AG09319 (cell line): ENCODE results near the gene TSPAN33.
A peak's percentile ranks its signal among the peaks of the same experiment; 100 is the strongest.

Experiments
- DNase-seq: peaks from one replicate; pipeline ENCODE4 v3.0.0-alpha.2; 2010; ENCODE audit warnings: low read depth; ENCODE audit errors: extremely low read depth
- TF ChIP-seq, protein P1 (sequence below): IDR thresholded peaks from 2 replicates; pipeline ENCODE4 v1.5.1; 2011; ENCODE audit warnings: low read depth, mild to moderate bottlenecking, inconsistent platforms, low read length, moderate library complexity

Gene TSPAN33

DNA sequence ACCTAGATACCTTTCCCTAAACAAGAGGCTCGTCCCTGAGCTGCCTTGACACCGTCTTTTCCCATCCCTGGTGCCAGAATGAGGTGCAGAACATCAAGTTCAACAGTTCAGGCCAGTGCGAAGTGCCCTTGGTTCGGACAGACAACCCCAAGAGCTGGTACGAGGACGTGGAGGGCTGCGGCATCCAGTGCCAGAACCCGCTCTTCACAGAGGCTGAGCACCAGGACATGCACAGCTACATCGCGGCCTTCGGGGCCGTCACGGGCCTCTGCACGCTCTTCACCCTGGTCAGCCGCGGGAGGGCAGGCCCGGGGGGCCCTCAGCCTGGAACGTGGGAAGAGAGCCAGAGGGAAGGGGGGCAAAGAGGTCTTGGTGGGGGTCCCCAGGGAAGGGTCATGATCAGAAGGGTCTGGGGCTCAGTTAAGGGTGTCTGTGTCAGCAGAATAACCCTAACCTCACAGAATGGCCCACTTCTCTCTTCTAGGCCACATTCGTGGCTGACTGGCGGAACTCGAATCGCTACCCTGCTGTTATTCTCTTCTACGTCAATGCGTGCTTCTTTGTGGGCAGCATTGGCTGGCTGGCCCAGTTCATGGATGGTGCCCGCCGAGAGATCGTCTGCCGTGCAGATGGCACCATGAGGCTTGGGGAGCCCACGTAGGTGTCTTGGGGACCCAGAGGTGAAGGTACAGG, 60.8 kb downstream of the TSPAN33 start:
- TF ChIP-seq, protein P1, sequence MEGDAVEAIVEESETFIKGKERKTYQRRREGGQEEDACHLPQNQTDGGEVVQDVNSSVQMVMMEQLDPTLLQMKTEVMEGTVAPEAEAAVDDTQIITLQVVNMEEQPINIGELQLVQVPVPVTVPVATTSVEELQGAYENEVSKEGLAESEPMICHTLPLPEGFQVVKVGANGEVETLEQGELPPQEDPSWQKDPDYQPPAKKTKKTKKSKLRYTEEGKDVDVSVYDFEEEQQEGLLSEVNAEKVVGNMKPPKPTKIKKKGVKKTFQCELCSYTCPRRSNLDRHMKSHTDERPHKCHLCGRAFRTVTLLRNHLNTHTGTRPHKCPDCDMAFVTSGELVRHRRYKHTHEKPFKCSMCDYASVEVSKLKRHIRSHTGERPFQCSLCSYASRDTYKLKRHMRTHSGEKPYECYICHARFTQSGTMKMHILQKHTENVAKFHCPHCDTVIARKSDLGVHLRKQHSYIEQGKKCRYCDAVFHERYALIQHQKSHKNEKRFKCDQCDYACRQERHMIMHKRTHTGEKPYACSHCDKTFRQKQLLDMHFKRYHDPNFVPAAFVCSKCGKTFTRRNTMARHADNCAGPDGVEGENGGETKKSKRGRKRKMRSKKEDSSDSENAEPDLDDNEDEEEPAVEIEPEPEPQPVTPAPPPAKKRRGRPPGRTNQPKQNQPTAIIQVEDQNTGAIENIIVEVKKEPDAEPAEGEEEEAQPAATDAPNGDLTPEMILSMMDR: no peak
- no peak for DNase-seq

DNA sequence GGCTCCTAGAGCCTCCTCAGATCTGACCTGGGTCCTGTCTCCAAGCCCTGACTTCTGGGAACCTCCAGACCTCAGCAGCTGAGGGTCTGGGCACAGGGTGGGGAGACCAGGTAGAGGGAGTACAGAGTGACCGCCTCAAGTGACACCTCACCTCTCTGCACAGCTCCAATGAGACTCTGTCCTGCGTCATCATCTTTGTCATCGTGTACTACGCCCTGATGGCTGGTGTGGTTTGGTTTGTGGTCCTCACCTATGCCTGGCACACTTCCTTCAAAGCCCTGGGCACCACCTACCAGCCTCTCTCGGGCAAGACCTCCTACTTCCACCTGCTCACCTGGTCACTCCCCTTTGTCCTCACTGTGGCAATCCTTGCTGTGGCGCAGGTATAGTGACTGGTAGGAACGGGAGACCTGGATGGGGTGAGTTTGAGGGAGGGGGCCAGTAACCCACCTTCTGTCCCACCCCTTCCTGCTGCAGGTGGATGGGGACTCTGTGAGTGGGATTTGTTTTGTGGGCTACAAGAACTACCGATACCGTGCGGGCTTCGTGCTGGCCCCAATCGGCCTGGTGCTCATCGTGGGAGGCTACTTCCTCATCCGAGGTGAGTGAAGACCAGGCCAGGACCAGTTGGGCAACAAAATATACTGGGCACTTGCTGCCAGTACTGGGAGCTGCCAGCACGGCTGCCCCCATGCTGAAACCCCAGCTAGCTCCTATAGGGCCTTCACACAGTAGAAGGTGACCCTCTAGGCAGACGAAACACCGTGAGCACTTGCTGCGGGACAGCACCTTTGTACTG, 61.7 kb downstream of the TSPAN33 start:
- TF ChIP-seq, protein P1: no peak
- DNase-seq: no peak

DNA sequence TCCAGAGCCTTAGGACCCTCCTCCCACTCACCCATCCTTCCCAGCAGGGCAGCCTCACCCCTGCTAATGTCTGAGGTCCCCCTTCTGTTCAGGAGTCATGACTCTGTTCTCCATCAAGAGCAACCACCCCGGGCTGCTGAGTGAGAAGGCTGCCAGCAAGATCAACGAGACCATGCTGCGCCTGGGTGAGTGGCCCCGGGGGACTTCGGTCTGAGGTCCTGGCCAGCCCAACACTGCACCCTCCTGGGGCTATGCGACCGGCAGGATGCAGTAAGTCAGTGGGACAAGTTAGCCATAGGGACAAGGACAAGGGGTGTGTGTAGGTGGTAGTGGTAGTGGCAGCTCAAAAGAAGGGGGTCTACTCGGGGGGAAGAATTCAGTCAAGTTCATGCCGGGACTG, 64.2 kb downstream of the TSPAN33 start:
- TF ChIP-seq, protein P1: no peak
- DNase-seq: no peak

DNA sequence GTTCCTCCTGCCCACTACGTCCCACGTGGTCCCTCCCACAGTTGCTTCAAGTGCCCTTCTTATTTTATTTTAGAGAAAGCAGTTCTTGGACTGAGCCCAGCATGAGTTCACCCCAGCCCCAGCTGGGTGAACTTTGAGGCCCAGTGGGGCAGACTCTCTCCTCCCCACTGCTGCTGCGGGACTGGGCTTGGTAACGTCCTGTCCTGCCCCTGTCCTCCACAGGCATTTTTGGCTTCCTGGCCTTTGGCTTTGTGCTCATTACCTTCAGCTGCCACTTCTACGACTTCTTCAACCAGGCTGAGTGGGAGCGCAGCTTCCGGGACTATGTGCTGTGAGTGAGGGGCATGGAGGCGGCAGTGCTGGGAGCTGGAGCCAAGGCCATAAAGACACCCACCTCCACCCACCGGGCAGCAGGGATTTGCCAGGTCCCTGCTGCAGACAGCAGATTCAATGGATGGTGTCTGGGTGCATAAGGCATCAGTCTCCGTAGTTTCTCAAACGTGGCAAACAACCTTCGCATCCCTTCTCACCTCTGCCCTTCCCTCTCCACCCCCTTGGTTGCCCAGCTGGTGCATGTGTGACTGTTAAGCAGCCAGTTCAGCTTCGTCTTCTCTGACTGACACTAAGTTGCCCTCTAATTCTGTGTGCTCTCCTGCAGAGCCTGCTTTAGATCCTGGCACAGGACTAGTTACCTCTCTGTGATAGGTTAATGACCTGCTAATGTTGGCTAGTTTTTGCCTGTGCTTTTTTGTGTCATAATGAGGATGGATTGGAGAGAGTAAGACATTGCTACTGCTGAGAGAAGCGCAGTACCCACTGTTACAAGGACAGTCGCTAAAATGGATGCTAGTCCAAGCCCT, 64.8 kb downstream of the TSPAN33 start:
- TF ChIP-seq, protein P1: no peak

DNA sequence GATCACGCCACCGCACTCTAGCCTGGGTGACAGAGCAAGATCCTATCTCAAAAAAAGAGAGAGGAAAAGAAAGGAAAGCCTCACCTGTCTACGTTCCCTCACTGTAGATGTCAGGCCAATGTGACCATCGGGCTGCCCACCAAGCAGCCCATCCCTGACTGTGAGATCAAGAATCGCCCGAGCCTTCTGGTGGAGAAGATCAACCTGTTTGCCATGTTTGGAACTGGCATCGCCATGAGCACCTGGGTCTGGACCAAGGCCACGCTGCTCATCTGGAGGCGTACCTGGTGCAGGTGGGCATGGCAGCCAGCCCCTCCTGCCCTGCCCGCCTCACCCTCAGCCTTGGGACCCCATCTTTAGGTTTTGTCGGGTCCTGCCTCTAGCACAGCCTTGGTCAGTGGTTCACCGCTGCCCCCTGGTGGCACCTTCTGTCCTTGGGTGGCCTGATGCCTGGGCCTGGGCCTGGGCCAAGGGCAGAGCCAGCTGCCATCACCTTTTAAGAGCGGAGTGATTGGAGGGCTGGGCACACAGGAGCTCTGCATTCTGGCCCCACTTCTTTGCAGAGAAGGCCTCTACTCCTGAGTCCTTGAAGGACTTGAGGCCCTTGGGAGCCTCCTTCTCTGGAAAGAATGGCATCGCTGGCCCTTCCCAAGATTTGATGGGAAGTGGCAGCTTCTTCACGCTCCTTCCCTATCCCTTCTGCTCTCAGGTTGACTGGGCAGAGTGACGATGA, 65.9 kb downstream of the TSPAN33 start:
- no peak for DNase-seq
- TF ChIP-seq, protein P1: peak; percentile 83

More for the DNA sequence above, 64.8 kb downstream of the TSPAN33 start:
- DNase-seq: no peak

DNA sequence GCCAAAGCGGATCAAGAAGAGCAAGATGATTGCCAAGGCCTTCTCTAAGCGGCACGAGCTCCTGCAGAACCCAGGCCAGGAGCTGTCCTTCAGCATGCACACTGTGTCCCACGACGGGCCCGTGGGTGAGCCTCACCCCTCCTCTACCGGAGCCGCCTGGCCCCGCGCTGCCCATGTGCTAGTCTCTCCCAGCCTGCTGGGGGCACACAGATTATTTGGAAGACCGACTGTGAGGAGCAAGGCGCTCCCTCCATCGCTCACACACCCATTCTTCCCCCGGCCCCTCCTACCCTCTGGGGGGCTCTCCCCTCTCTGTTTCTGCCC, 66.4 kb downstream of the TSPAN33 start:
- TF ChIP-seq, protein P1: no peak
- no peak for DNase-seq
